AG04449 (cell line): Measurements from ENCODE around the gene RGS11.

Experiments used
- CTCF ChIA-PET: fragments of 350-600 bp; formaldehyde crosslinking; extraction: SDS; loops from one replicate; lab custom pipeline; 2021; ENCODE audit warnings: antibody characterized with exemption; lab: Yijun Ruan, JAX
- POLR2A ChIA-PET: fragments of 400-600, 350-600 bp; formaldehyde crosslinking; extraction: SDS; loops from one replicate; lab custom pipeline; 2020; ENCODE audit warnings: antibody characterized with exemption, inconsistent platforms; lab: Yijun Ruan, JAX
- DNase-seq: peaks from one replicate; pipeline ENCODE4 v3.0.0-alpha.2; 2010; ENCODE audit warnings: low read depth, low spot score
- H3K4me3 ChIP-seq: 2 replicates; pipeline ENCODE4 v1.5.1; 2011; ENCODE audit warnings: low read depth, mild to moderate bottlenecking, control low read depth, low read length
- CTCF ChIP-seq: IDR thresholded peaks from one replicate; pipeline ENCODE4 v1.5.1; 2011; ENCODE audit warnings: mild to moderate bottlenecking, moderate library complexity, low read length, control low read depth, inconsistent platforms; ENCODE audit not compliant: insufficient read depth; ENCODE audit errors: missing control alignments

The RGS11 gene

GRCh38 chr16:264440-264951 is 11.2 kb downstream of the RGS11 start:
- no peak for TF ChIP-seq CTCF
- CTCF ChIA-PET, result no interaction called here

GRCh38 chr16:263944-264343 is 11.8 kb downstream of the RGS11 start:
- POLR2A ChIA-PET, result no interaction called here
- no peak for TF ChIP-seq CTCF
- DNase-seq, result no peak
- CTCF ChIA-PET, result no interaction called here
- H3K4me3 ChIP-seq, result no peak overlapping the region

More at GRCh38 chr16:264440-264951, 11.2 kb downstream of the RGS11 start:
- no peak for DNase-seq
- POLR2A ChIA-PET, result no interaction called here
- no peak overlapping the region for H3K4me3 ChIP-seq

- H3K4me3 ChIP-seq, result no peak overlapping the region
- POLR2A ChIA-PET, result no interaction called here
- DNase-seq, result no peak
- CTCF ChIA-PET, result no interaction called here
- TF ChIP-seq CTCF, result no peak
Observed at GRCh38 chr16:263182-263774, 12.5 kb downstream of the RGS11 start.

- no peak for DNase-seq
- POLR2A ChIA-PET, result no interaction called here
- TF ChIP-seq CTCF, result no peak
- CTCF ChIA-PET, result no interaction called here
- H3K4me3 ChIP-seq, result no peak overlapping the region
Observed at GRCh38 chr16:262121-262745, 13.5 kb downstream of the RGS11 start.

- CTCF ChIA-PET, result no interaction called here
- H3K4me3 ChIP-seq, result no peak overlapping the region
- TF ChIP-seq CTCF, result no peak
- POLR2A ChIA-PET, result no interaction called here
- DNase-seq, result no peak
Observed at GRCh38 chr16:261031-261691, 14.6 kb downstream of the RGS11 start.

GRCh38 chr16:260326-260725 is 15.4 kb downstream of the RGS11 start:
- CTCF ChIA-PET, result no interaction called here

More at GRCh38 chr16:260326-260725, 15.4 kb downstream of the RGS11 start:
- no peak overlapping the region for H3K4me3 ChIP-seq
- TF ChIP-seq CTCF, result no peak
- no peak for DNase-seq
- POLR2A ChIA-PET, result no interaction called here
